ENCODE results near the gene MRPL41.
"Not testable (repeated sequence)": the region's sequence is repeated elsewhere in the genome, so short reads cannot be mapped to it uniquely, and the experiment has no call there.

The MRPL41 gene

GRCh38 chr9:137593176-137593575 lies 41.5 kb downstream of the MRPL41 start:
- no peaks in the 10 kb centered on the region for H3K9me3 Mint-ChIP-seq
- no peak overlapping the region for H3K27ac Mint-ChIP-seq
- H3K4me1 Mint-ChIP-seq (ENCODE audit: low read depth): peaks cover 14% of the 10 kb centered on the region
- H3K36me3 Mint-ChIP-seq (ENCODE audit: low read depth): peaks cover 16% of the 10 kb centered on the region
- no peaks in the 10 kb centered on the region for H3K27me3 Mint-ChIP-seq
- DNase-seq: no peak
- H3K4me3 Mint-ChIP-seq: no peak overlapping the region

GRCh38 chr9:137596577-137596976 lies 44.9 kb downstream of the MRPL41 start:
- H3K27me3 Mint-ChIP-seq; DNase-seq; H3K9me3 Mint-ChIP-seq; H3K27ac Mint-ChIP-seq; H3K36me3 Mint-ChIP-seq (ENCODE audit: low read depth); H3K4me3 Mint-ChIP-seq; H3K4me1 Mint-ChIP-seq (ENCODE audit: low read depth): not testable (repeated sequence)

- no peaks in the 10 kb centered on the region for H3K36me3 Mint-ChIP-seq (ENCODE audit: low read depth)
- no peaks in the 10 kb centered on the region for H3K9me3 Mint-ChIP-seq
- no peaks in the 10 kb centered on the region for H3K27me3 Mint-ChIP-seq
- H3K4me3 Mint-ChIP-seq: no peak overlapping the region
- peaks cover 7% of the 10 kb centered on the region for H3K4me1 Mint-ChIP-seq (ENCODE audit: low read depth)
- H3K27ac Mint-ChIP-seq: no peak overlapping the region
- no peak for DNase-seq
These were observed 47.3 kb downstream of the MRPL41 start for GRCh38 chr9:137598943-137599342.
